IPS DF 6.9 (cell line): ENCODE measurements around the gene REV1.

Experiments used
- DNase-seq: peaks from one replicate; pipeline ENCODE4 v3.0.0-alpha.2; 2013; ENCODE audit warnings: low read depth, low spot score
- H3K27ac ChIP-seq: one replicate; pipeline ENCODE4 v1.5.1; 2013; ENCODE audit warnings: low read length, control low read depth
- H3K27me3 ChIP-seq: 2 replicates; pipeline ENCODE4 v1.6.1; 2013; ENCODE audit warnings: mild to moderate bottlenecking, low read length; ENCODE audit not compliant: control insufficient read depth, insufficient read depth
- H3K36me3 ChIP-seq: 2 replicates; pipeline ENCODE4 v1.6.1; 2013; ENCODE audit warnings: low read length; ENCODE audit not compliant: control insufficient read depth, insufficient read depth
- H3K4me1 ChIP-seq: 2 replicates; pipeline ENCODE4 v1.6.1; 2013; ENCODE audit warnings: low read length; ENCODE audit not compliant: control insufficient read depth, insufficient read depth
- H3K4me3 ChIP-seq: 2 replicates; pipeline ENCODE4 v1.5.1; 2013; ENCODE audit warnings: mild to moderate bottlenecking, low read length
- H3K9me3 ChIP-seq: 2 replicates; pipeline ENCODE4 v1.6.1; 2013; ENCODE audit warnings: low read length, inconsistent platforms; ENCODE audit not compliant: control insufficient read depth, insufficient read depth
- WGBS: extraction: QIAGEN DNeasy Blood & Tissue Kit; methylation state at CpG from one replicate; pipeline ENCODE4 v1.1.7; 2013; ENCODE audit warnings: mixed read lengths, missing lambda C conversion rate; ENCODE audit not compliant: insufficient read length, insufficient coverage; 5-methylcytosine and 5-hydroxymethylcytosine counted together

The REV1 gene

GRCh38 chr2:99451280-99451679, 38.5 kb downstream of the REV1 start:
- no peaks in the 10 kb centered on the region; the same call in 1 of the 2 replicates for H3K4me1 ChIP-seq
- H3K4me3 ChIP-seq: no peak overlapping the region
- no peaks in the 10 kb centered on the region for H3K27me3 ChIP-seq
- no CpG with 5 or more reads among the region's 4 CpGs for WGBS
- DNase-seq: no peak
- no peak overlapping the region for H3K27ac ChIP-seq
- no peaks in the 10 kb centered on the region for H3K36me3 ChIP-seq
- H3K9me3 ChIP-seq: no peaks in the 10 kb centered on the region

GRCh38 chr2:99450199-99450598, 39.6 kb downstream of the REV1 start:
- no CpG with 5 or more reads among the region's 1 CpG for WGBS

GRCh38 chr2:99448556-99448955, 41.3 kb downstream of the REV1 start:
- DNase-seq: no peak
- no peaks in the 10 kb centered on the region; the same call in 1 of the 2 replicates for H3K4me1 ChIP-seq
- H3K36me3 ChIP-seq: no peaks in the 10 kb centered on the region
- H3K4me3 ChIP-seq: no peak overlapping the region
- no peaks in the 10 kb centered on the region for H3K27me3 ChIP-seq
- H3K9me3 ChIP-seq: no peaks in the 10 kb centered on the region
- no CpG with 5 or more reads among the region's 2 CpGs for WGBS
- H3K27ac ChIP-seq: no peak overlapping the region

More at GRCh38 chr2:99450199-99450598, 39.6 kb downstream of the REV1 start:
- Histone ChIP-seq H3K4me1 (no peaks in the 10 kb centered on the region; the same call in 1 of the 2 replicates), H3K4me3 (no peak overlapping the region), H3K9me3 (no peaks in the 10 kb centered on the region), H3K36me3 (no peaks in the 10 kb centered on the region), H3K27ac (no peak overlapping the region), H3K27me3 (no peaks in the 10 kb centered on the region)
- DNase-seq: no peak

- Histone ChIP-seq H3K4me1 (no peaks in the 10 kb centered on the region), H3K27ac (no peak overlapping the region), H3K4me3 (no peak overlapping the region), H3K9me3 (no peaks in the 10 kb centered on the region), H3K27me3 (no peaks in the 10 kb centered on the region), H3K36me3 (no peaks in the 10 kb centered on the region)
- no CpG with 5 or more reads among the region's 4 CpGs for WGBS
- no peak for DNase-seq
Measured at GRCh38 chr2:99445065-99445464, 44.8 kb downstream of the REV1 start.

GRCh38 chr2:99444222-99444621, 45.6 kb downstream of the REV1 start:
- Histone ChIP-seq H3K4me1 (no peaks in the 10 kb centered on the region), H3K36me3 (no peaks in the 10 kb centered on the region), H3K9me3 (no peaks in the 10 kb centered on the region), H3K27ac (no peak overlapping the region), H3K4me3 (no peak overlapping the region), H3K27me3 (no peaks in the 10 kb centered on the region)
- no peak for DNase-seq
- WGBS: no CpG with 5 or more reads among the region's 2 CpGs

- Histone ChIP-seq H3K4me3 (no peak overlapping the region), H3K27me3 (no peaks in the 10 kb centered on the region), H3K36me3 (no peaks in the 10 kb centered on the region; the same call in 1 of the 2 replicates), H3K27ac (no peak overlapping the region), H3K4me1 (no peaks in the 10 kb centered on the region), H3K9me3 (no peaks in the 10 kb centered on the region)
- DNase-seq: no peak
- no CpG with 5 or more reads among the region's 1 CpG for WGBS
Measured at GRCh38 chr2:99442837-99443236, 47.0 kb downstream of the REV1 start.

GRCh38 chr2:99439971-99440505, 49.8 kb downstream of the REV1 start:
- Histone ChIP-seq H3K9me3 (no peaks in the 10 kb centered on the region), H3K4me3 (no peak overlapping the region), H3K27me3 (no peaks in the 10 kb centered on the region), H3K27ac (no peak overlapping the region), H3K36me3 (no peaks in the 10 kb centered on the region; the same call in 1 of the 2 replicates), H3K4me1 (no peaks in the 10 kb centered on the region)
- no CpG with 5 or more reads among the region's 4 CpGs for WGBS
- no peak for DNase-seq

GRCh38 chr2:99436874-99437273, 52.9 kb downstream of the REV1 start:
- Histone ChIP-seq H3K36me3 (no peaks in the 10 kb centered on the region; the same call in 1 of the 2 replicates), H3K4me1 (no peaks in the 10 kb centered on the region), H3K27ac (no peak overlapping the region), H3K4me3 (no peak overlapping the region), H3K27me3 (no peaks in the 10 kb centered on the region), H3K9me3 (no peaks in the 10 kb centered on the region)
- no CpG with 5 or more reads among the region's 10 CpGs for WGBS
- no peak for DNase-seq

GRCh38 chr2:99433340-99433739, 56.5 kb downstream of the REV1 start:
- Histone ChIP-seq H3K4me3 (no peak overlapping the region), H3K4me1 (no peaks in the 10 kb centered on the region), H3K27ac (no peak overlapping the region), H3K9me3 (no peaks in the 10 kb centered on the region), H3K36me3 (no peaks in the 10 kb centered on the region), H3K27me3 (no peaks in the 10 kb centered on the region)
- DNase-seq: no peak
- WGBS: no CpG with 5 or more reads among the region's 2 CpGs

GRCh38 chr2:99431587-99432275, 58.1 kb downstream of the REV1 start:
- no peak overlapping the region for H3K27ac ChIP-seq
- WGBS: no CpG with 5 or more reads among the region's 12 CpGs
- 0 out of 2 replicates have a peak, but pooled peaks cover 2% of the 10 kb centered on the region for H3K36me3 ChIP-seq
- H3K4me3 ChIP-seq: no peak overlapping the region
- no peaks in the 10 kb centered on the region for H3K4me1 ChIP-seq
- H3K9me3 ChIP-seq: no peaks in the 10 kb centered on the region
- DNase-seq: no peak
- H3K27me3 ChIP-seq: no peaks in the 10 kb centered on the region
